Measurements from ENCODE around the gene EPS8.

Gene EPS8

GRCh38 chr12:15706010-15706676 lies 83.0 kb downstream of the EPS8 start:
- in situ Hi-C loops (cut with HindIII; ENCODE audit: low pct_ligation_motif_present, low pct_unique_long_range_greater_than_20kb, low sequenced_read_pairs): no loop called here
- DNase-seq: no peak

DNA sequence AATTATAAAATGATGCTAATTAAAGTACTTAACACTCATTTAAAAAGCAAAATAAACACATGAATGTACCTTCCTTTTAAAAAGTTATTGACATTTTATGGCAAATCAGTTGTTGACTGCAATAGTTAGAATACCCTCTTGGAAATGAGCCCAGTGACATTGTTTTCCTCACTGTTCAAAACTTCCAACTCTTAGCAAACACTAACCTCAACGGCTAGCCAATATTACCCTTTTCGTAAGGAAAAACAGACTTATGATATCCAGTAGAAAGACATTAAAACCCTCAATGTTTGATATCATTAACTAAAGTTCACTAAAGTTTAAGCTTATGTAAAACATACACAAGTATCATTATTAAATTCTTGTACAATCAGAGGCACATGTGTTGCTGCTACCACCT lies 83.6 kb downstream of the EPS8 start:
- no peak for DNase-seq
- in situ Hi-C loops (cut with HindIII; ENCODE audit: low pct_ligation_motif_present, low pct_unique_long_range_greater_than_20kb, low sequenced_read_pairs): no loop called here

- in situ Hi-C loops (cut with HindIII; ENCODE audit: low pct_ligation_motif_present, low pct_unique_long_range_greater_than_20kb, low sequenced_read_pairs): no loop called here
- DNase-seq: no peak
Observed at GRCh38 chr12:15702276-15702675, 86.9 kb downstream of the EPS8 start.

- in situ Hi-C loops (cut with HindIII; ENCODE audit: low pct_ligation_motif_present, low pct_unique_long_range_greater_than_20kb, low sequenced_read_pairs): no loop called here
- DNase-seq: peak; percentile 57
Observed at GRCh38 chr12:15701631-15702156, 87.5 kb downstream of the EPS8 start.

- peak; percentile 51 for DNase-seq
- in situ Hi-C loops (cut with HindIII; ENCODE audit: low pct_ligation_motif_present, low pct_unique_long_range_greater_than_20kb, low sequenced_read_pairs): no loop called here
Observed at GRCh38 chr12:15701206-15701605, 88.0 kb downstream of the EPS8 start.

GRCh38 chr12:15700595-15700994 lies 88.6 kb downstream of the EPS8 start:
- in situ Hi-C loops (cut with HindIII; ENCODE audit: low pct_ligation_motif_present, low pct_unique_long_range_greater_than_20kb, low sequenced_read_pairs): no loop called here
- peak; percentile 96 for DNase-seq

DNA sequence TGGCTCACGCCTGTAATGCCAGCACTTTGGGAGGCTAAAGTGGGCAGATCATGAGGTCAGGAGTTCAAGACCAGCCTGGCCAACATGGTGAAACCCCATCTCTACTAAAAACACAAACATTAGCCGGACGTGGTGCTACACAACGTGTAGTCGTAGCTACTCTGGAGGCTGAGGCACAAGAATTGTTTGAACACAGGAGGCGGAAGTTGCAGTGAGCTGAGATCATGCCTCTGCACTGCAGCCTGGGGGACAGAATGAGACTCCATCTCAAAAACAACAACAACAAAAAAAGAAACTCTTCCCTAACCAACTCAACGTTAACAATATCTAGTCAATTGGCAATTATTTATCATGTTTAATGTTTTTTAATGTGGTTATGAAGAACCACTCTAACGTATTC lies 89.3 kb downstream of the EPS8 start:
- no peak for DNase-seq
- in situ Hi-C loops (cut with HindIII; ENCODE audit: low pct_ligation_motif_present, low pct_unique_long_range_greater_than_20kb, low sequenced_read_pairs): no loop called here

DNA sequence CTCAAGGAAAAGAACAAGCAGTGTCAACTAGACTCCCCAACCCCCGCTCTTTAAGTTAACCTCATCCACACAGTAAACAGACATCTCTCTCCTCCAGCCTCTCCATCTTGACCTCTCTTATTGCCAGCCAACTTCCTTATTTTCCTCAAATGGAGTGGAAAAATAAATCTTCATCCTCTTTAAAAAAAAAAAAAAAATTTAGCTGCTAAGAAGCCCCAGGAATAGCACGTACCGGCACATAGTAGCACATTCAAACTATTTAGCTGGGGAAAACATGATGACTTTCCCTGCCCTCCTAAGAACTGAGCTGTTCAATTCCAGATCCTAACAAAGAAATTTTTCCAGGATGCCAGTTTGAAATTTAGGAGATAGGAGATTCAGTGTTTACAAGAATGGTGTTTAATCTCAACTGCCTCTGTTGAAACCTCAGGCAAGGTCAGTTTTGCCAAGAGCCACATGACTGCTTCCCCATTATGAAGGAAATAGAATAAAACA lies 90.8 kb downstream of the EPS8 start:
- in situ Hi-C loops (cut with HindIII; ENCODE audit: low pct_ligation_motif_present, low pct_unique_long_range_greater_than_20kb, low sequenced_read_pairs): no loop called here
- no peak for DNase-seq

GRCh38 chr12:15697201-15697600 lies 92.0 kb downstream of the EPS8 start:
- in situ Hi-C loops (cut with HindIII; ENCODE audit: low pct_ligation_motif_present, low pct_unique_long_range_greater_than_20kb, low sequenced_read_pairs): no loop called here
- no peak for DNase-seq

DNA sequence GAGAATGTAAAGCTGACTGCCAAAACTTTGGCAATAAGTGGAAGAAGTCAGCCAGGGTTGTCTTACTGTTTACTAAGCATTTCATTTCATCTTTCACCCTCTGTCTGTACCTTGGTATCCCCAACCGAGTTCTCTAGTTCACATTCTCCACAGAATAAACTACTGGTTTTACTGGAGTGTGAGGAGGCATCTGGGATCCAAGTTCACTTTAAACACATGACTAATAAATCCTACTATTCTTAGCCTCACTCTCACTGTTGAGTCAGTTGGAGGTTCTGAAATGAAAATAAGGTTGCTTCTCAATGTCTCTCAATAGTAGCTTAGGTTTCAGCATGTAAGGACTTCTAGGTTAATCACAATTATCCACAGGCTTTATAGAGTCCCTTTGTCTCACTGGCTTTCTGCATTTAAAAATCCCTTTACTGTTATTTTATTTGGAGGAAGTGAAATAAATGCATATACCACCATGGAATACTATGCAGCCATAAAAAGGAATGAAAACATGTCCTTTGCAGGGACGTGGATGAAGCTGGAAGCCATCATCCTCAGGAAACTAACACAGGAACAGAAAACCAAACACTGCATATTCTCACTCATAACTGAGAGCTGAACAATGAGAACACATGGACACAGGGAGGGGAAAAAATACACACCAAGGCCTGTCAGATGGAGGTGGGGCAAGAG lies 95.8 kb downstream of the EPS8 start:
- in situ Hi-C loops (cut with HindIII; ENCODE audit: low pct_ligation_motif_present, low pct_unique_long_range_greater_than_20kb, low sequenced_read_pairs): no loop called here

DNA sequence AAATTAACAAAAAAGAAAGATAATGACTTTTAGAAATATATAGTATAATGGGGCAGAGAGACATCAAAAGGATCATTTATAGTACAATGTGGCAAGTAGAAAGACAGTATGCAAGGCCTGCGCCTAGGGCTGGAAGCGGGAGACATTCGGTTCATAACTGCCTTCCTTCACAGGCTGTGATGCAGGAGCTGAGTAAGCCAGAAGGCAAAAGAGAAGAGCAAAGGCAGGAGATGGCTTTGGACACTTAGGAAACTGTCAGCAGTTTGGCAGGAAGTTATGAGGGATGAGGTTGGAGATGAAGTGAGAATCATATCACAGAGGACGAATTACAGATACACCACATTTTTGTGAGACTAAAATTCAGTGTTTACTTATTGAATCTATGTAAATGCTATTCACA lies 97.8 kb downstream of the EPS8 start:
- in situ Hi-C loops (cut with HindIII; ENCODE audit: low pct_ligation_motif_present, low pct_unique_long_range_greater_than_20kb, low sequenced_read_pairs): no loop called here
- no peak for DNase-seq

More for the DNA sequence above, 95.8 kb downstream of the EPS8 start:
- DNase-seq: no peak

DNA sequence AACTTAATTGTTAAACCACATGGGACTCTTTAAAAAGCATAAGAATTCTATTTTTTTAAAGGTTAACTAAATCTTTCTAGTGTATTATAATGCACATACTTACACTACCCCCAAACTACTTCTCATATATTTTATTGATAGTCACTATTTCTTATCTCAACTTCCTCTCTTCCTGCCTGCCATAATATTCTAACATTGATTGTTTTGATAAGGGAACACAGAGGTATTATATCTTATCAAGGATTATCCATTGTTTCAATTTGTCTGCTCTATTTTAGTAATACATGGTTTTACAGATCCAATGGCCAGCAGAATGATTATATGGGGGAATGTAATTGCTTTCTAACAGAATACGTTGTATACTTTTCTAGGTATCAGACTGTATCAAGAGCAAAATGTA lies 98.9 kb downstream of the EPS8 start:
- no peak for DNase-seq
- in situ Hi-C loops (cut with HindIII; ENCODE audit: low pct_ligation_motif_present, low pct_unique_long_range_greater_than_20kb, low sequenced_read_pairs): no loop called here

DNA sequence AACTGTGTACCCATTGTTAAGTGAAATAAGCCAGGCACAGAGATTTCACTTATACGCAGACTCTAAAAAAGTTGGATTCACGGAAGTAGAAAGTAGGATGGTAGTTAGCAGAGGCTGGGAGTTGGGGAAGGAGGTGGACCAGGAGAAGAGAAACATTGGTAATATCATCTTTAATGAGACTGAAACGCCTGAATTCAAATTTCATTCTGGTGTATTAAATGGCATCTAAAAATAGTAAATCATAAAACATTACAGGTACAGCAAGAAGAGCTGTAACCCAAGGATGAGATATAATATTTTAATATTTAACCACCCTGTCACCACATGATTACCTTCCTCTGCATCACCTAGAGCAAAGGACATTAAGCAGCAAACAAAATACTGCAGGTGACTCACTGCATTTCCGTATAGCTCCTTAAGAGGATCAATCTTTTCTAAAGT lies 99.4 kb downstream of the EPS8 start:
- in situ Hi-C loops (cut with HindIII; ENCODE audit: low pct_ligation_motif_present, low pct_unique_long_range_greater_than_20kb, low sequenced_read_pairs): no loop called here

GRCh38 chr12:15688838-15689625 lies 100.2 kb downstream of the EPS8 start:
- peak; percentile 39 for DNase-seq
- in situ Hi-C loops (cut with HindIII; ENCODE audit: low pct_ligation_motif_present, low pct_unique_long_range_greater_than_20kb, low sequenced_read_pairs): no loop called here

More for the DNA sequence above, 99.4 kb downstream of the EPS8 start:
- DNase-seq: peak; percentile 29

GRCh38 chr12:15688202-15688736 lies 100.9 kb downstream of the EPS8 start:
- in situ Hi-C loops (cut with HindIII; ENCODE audit: low pct_ligation_motif_present, low pct_unique_long_range_greater_than_20kb, low sequenced_read_pairs): no loop called here
- peak; percentile 83 for DNase-seq

- DNase-seq: no peak
- in situ Hi-C loops (cut with HindIII; ENCODE audit: low pct_ligation_motif_present, low pct_unique_long_range_greater_than_20kb, low sequenced_read_pairs): no loop called here
Observed at GRCh38 chr12:15687583-15687982, 101.6 kb downstream of the EPS8 start.

- in situ Hi-C loops (cut with HindIII; ENCODE audit: low pct_ligation_motif_present, low pct_unique_long_range_greater_than_20kb, low sequenced_read_pairs): no loop called here
- DNase-seq: no peak
Observed at GRCh38 chr12:15684896-15685658, 104.1 kb downstream of the EPS8 start.

GRCh38 chr12:15682826-15683225 lies 106.4 kb downstream of the EPS8 start:
- in situ Hi-C loops (cut with HindIII; ENCODE audit: low pct_ligation_motif_present, low pct_unique_long_range_greater_than_20kb, low sequenced_read_pairs): no loop called here

More at GRCh38 chr12:15682826-15683225, 106.4 kb downstream of the EPS8 start:
- DNase-seq: no peak
